Activated naive CD4-positive, alpha-beta T cell treated with anti-CD3 and anti-CD28 coated beads for 36 hours (primary cell): ENCODE data around the gene PPRC1. TPM values are rescaled to one million over a fixed set of nuclear protein-coding genes. Genes with fewer than 3 reads are reported as not detected.

Experiments
- CTCF ChIA-PET: fragments of 350-600 bp; sonication (Branson Sonifier 250); formaldehyde crosslinking; loops from one replicate; lab custom pipeline; 2021; ENCODE audit warnings: antibody characterized with exemption; lab: Charles Lee
- DNase-seq: peaks from one replicate; pipeline ENCODE4 v3.0.0-alpha.2; 2020
- H3K27ac Mint-ChIP-seq: one replicate; pipeline ENCODE4 v1.8.0; 2021; ENCODE audit warnings: mild to moderate bottlenecking, mixed read lengths
- H3K27me3 Mint-ChIP-seq: one replicate; pipeline ENCODE4 v1.8.0; 2021; ENCODE audit warnings: low read depth, mixed read lengths
- H3K36me3 Mint-ChIP-seq: one replicate; pipeline ENCODE4 v1.8.0; 2021; ENCODE audit warnings: low read depth, mixed read lengths
- H3K4me1 Mint-ChIP-seq: one replicate; pipeline ENCODE4 v1.8.0; 2021; ENCODE audit warnings: low read depth, mixed read lengths
- H3K4me3 Mint-ChIP-seq: one replicate; pipeline ENCODE4 v1.8.0; 2021; ENCODE audit warnings: mild to moderate bottlenecking, moderate library complexity, mixed read lengths
- H3K9me3 Mint-ChIP-seq: one replicate; pipeline ENCODE4 v1.8.0; 2021; ENCODE audit warnings: mixed read lengths
- intact Hi-C: fragments of 100-400 bp; cut with micrococcal nuclease; formaldehyde crosslinking; loops from one replicate; pipeline ENCODE4 v1.15.1; 2023
- total RNA-seq, 2 experiments: library from RNA; stranded (reverse); gene quantifications; one replicate each; pipeline ENCODE4 v1.2.3, GENCODE V29; 2021

The PPRC1 gene, protein sequence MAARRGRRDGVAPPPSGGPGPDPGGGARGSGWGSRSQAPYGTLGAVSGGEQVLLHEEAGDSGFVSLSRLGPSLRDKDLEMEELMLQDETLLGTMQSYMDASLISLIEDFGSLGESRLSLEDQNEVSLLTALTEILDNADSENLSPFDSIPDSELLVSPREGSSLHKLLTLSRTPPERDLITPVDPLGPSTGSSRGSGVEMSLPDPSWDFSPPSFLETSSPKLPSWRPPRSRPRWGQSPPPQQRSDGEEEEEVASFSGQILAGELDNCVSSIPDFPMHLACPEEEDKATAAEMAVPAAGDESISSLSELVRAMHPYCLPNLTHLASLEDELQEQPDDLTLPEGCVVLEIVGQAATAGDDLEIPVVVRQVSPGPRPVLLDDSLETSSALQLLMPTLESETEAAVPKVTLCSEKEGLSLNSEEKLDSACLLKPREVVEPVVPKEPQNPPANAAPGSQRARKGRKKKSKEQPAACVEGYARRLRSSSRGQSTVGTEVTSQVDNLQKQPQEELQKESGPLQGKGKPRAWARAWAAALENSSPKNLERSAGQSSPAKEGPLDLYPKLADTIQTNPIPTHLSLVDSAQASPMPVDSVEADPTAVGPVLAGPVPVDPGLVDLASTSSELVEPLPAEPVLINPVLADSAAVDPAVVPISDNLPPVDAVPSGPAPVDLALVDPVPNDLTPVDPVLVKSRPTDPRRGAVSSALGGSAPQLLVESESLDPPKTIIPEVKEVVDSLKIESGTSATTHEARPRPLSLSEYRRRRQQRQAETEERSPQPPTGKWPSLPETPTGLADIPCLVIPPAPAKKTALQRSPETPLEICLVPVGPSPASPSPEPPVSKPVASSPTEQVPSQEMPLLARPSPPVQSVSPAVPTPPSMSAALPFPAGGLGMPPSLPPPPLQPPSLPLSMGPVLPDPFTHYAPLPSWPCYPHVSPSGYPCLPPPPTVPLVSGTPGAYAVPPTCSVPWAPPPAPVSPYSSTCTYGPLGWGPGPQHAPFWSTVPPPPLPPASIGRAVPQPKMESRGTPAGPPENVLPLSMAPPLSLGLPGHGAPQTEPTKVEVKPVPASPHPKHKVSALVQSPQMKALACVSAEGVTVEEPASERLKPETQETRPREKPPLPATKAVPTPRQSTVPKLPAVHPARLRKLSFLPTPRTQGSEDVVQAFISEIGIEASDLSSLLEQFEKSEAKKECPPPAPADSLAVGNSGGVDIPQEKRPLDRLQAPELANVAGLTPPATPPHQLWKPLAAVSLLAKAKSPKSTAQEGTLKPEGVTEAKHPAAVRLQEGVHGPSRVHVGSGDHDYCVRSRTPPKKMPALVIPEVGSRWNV (N-terminal part only)
- 10 to 100 TPM; 54.6 to 55.0 TPM for total RNA-seq

DNA sequence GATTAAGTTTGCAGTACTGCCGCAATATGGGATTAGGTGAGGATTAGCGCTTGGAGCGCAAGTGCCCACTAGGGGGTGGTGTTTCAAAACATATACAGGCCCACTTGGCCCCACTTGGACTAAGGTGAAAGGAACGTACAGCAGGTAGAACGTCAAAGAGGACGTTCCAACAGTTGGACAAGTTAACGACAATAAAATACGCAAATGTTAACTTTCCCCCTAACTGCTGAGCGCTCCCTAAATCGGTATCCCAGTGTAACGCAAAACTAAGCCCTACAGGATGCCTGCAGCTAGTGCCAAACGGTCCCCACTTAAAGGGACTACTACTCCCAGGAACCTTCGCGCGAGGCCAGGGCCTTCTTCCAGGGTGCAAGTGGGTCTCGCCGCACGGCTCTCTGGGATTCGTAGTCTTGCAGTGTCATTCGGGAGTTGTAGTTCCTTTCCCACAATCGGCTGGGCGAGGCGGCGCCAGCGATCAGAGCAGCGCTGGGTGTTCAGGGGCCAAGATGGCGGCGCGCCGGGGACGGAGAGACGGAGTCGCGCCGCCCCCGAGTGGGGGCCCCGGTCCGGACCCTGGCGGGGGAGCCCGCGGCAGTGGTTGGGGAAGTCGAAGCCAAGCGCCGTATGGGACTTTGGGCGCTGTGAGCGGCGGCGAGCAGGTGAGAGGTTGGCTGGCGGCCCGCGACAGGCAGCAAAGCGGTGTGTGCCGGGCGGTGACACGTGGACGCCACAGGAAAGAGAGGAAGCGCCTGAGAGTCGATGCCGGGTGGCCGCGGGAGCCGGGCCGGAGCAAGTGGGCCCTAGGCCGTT, at the start of gene PPRC1:
Gene PPRC1, plus strand, starts transcription at position 478 of the 810 bp plus-strand sequence. Its CDS starts 29 bp downstream, at position 507.
- peaks cover 42% of the 10 kb centered on the region for H3K4me1 Mint-ChIP-seq
- no peaks in the 10 kb centered on the region for H3K27me3 Mint-ChIP-seq
- CTCF ChIA-PET: interaction anchor here (0.6 to 2.5 kb wide), 6 partner anchors 10 to 747 kb away, joined by 3 to 24 read pairs (median 5); partner anchors contain the start of gene NOLC1
- peak; percentile 99 for DNase-seq
- H3K4me3 Mint-ChIP-seq: peak within 1 kb of the TSS; percentile 97
- no peaks in the 10 kb centered on the region for H3K9me3 Mint-ChIP-seq
- peak within 1 kb of the TSS; percentile 96 for H3K27ac Mint-ChIP-seq
- peaks cover 28% of the 10 kb centered on the region for H3K36me3 Mint-ChIP-seq
- intact Hi-C loops: loop anchor here (1.0 to 5.0 kb wide), 13 partner anchors 13 to 780 kb away; partner anchors contain the start of genes ACTR1A, ARL3, BTRC and GBF1

DNA sequence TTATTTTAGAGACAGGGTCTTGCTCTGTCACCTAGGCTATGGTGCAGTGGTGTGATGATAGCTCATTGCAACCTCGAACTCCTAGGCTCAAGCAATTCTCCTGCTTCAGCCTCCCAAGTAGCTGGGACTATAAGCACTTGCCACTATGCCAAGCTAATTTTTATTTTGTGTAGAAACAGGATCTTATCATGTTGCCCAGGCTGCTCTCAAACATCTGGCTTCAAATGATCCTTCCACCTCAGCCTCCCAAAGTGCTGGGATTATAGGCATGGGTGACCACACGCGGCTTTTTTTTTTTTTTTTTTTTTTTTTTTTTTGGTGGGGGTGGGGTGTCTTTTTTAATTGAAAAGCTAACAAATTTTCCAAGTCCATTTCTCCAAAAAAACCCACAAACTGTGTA, 49.3 kb upstream of the PPRC1 start:
- H3K4me3 Mint-ChIP-seq: no peak overlapping the region
- no peaks in the 10 kb centered on the region for H3K4me1 Mint-ChIP-seq

DNA sequence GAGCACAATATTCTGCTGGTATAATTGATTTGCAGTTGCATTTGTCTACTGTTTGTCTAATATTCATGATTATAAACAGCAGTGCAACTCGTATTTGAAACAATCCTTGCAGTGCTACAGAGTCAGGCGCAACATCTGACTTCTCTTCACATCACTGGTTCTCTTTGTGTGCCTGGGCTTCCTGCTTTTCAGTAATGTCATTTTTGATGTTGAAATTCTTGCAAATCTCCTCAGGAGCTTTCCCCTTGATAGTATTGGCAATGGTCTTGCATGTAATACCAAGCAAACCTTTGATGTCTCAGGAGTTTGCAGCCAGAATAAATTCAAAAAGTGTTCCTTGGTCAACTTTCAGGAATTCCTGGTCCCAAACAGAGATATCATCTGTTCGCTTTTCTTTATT, 47.5 kb upstream of the PPRC1 start:
- DNase-seq: no peak
- H3K4me1 Mint-ChIP-seq: no peaks in the 10 kb centered on the region
- no peaks in the 10 kb centered on the region for H3K9me3 Mint-ChIP-seq
- peaks cover 5% of the 10 kb centered on the region for H3K36me3 Mint-ChIP-seq
- intact Hi-C loops: no loop called here
- CTCF ChIA-PET: interaction anchor here (1.7 kb wide), 1 partner anchor 12 kb away, joined by 4 read pairs; no protein-coding TSS in a partner anchor
- no peak overlapping the region for H3K4me3 Mint-ChIP-seq
- no peak overlapping the region for H3K27ac Mint-ChIP-seq
- H3K27me3 Mint-ChIP-seq: no peaks in the 10 kb centered on the region

More for the DNA sequence above, 49.3 kb upstream of the PPRC1 start:
- peaks cover 5% of the 10 kb centered on the region for H3K36me3 Mint-ChIP-seq
- no peak overlapping the region for H3K27ac Mint-ChIP-seq
- intact Hi-C loops: no loop called here
- no peaks in the 10 kb centered on the region for H3K9me3 Mint-ChIP-seq
- no peaks in the 10 kb centered on the region for H3K27me3 Mint-ChIP-seq
- CTCF ChIA-PET: interaction anchor here (0.6 to 4.6 kb wide), 2 partner anchors 11 to 132 kb away, joined by 3 to 37 read pairs; no protein-coding TSS in a partner anchor
- no peak for DNase-seq

DNA sequence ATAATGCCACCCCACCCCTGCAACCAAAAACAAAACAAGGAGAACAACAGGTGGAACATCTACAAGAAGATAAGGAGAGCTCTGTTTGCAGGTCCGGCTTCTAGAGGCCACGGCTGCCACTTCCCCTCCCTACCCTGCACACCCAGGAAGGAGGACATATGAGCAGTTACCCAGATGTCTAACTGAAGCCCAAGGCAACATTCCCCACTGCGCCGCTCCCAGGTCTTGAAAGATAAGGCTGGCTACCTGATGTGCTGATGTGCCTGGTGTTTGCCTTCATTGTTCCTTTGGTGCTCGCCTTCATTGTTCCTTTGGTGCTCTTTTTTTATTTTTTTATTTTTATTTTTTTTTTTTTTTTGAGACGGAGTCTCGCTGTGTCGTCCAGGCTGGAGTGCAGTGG, 46.6 kb upstream of the PPRC1 start:
- DNase-seq: no peak
- intact Hi-C loops: no loop called here
- CTCF ChIA-PET: interaction anchor here (1.7 kb wide), 1 partner anchor 13 kb away, joined by 4 read pairs; no protein-coding TSS in a partner anchor
- Mint-ChIP-seq H3K36me3 (peaks cover 5% of the 10 kb centered on the region), H3K4me3 (no peak overlapping the region), H3K9me3 (no peaks in the 10 kb centered on the region), H3K4me1 (no peaks in the 10 kb centered on the region), H3K27me3 (no peaks in the 10 kb centered on the region), H3K27ac (no peak overlapping the region)

DNA sequence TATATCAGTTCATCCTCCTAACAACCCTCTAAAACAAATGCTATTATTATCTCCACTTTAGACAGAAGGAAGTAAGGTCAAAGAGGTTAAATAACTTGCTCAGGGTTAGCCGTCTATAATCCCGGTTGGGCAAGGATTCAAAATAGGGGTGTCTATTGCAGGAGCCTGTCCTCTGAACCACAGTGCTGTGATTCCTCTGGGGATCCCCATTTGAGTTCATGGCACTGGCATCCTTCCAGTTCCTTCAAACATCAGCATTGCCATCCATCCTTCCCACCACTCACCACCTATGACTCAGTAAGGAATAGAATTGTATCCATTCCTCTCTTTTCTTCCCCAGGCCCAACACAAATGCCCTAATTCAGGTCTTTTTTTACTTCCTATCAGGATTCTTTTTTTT, 42.1 kb upstream of the PPRC1 start:
- CTCF ChIA-PET: no interaction called here
- H3K4me1 Mint-ChIP-seq: no peaks in the 10 kb centered on the region
- H3K9me3 Mint-ChIP-seq: no peaks in the 10 kb centered on the region
- peaks cover 8% of the 10 kb centered on the region for H3K36me3 Mint-ChIP-seq
- H3K4me3 Mint-ChIP-seq: no peak overlapping the region
- no peaks in the 10 kb centered on the region for H3K27me3 Mint-ChIP-seq
- no peak overlapping the region for H3K27ac Mint-ChIP-seq
- DNase-seq: no peak
- intact Hi-C loops: no loop called here

DNA sequence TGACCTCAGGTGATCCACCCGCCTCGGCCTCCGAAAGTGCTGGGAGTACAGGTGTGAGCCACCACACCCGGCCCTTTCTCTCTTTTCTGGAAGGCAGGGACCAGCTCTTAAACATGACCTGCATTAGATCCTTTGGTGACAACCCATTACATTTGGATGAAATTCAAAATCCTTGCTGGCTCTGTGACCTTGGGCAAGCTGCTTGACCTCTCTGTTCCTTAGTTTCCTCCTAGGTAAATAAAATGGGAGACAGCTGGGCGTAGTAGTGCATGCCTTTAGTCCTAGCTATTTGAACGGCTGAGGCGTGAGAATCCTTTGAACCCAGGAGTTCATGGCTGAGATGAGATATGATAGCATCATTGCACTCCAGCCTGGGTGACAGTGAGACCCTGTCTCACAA, 36.4 kb upstream of the PPRC1 start:
- Mint-ChIP-seq H3K9me3 (no peaks in the 10 kb centered on the region), H3K4me1 (no peaks in the 10 kb centered on the region), H3K27me3 (no peaks in the 10 kb centered on the region), H3K4me3 (no peak overlapping the region), H3K27ac (no peak overlapping the region), H3K36me3 (peaks cover 5% of the 10 kb centered on the region)
- CTCF ChIA-PET: interaction anchor here (0.6 kb wide), 1 partner anchor 44 kb away, joined by 3 read pairs; no protein-coding TSS in a partner anchor
- no peak for DNase-seq
- intact Hi-C loops: no loop called here

DNA sequence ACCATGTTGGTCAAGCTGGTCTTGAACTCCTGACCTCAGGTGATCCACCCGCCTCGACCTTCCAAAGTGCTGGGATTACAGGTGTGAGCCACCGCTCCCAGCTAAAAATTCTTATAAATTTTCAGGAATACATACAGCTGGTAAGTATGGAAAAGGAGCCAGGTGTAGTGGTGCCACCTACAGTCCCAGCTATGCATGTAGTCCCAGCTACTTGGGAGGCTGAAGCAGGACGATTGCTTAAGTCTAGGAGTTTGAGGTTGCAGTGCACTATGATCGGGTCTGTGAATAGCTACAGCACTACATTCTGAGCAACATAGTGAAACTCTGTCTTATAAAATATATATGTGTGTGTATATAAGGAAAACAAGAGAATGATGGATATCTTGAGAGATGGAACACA, 31.7 kb upstream of the PPRC1 start:
- no peak overlapping the region for H3K4me3 Mint-ChIP-seq
- no peak overlapping the region for H3K27ac Mint-ChIP-seq
- CTCF ChIA-PET: interaction anchor here (0.7 to 4.4 kb wide), 4 partner anchors 11 to 35 kb away, joined by 3 to 17 read pairs (median 6); partner anchors contain the start of gene HPS6
- peaks cover 5% of the 10 kb centered on the region for H3K4me1 Mint-ChIP-seq
- no peak for DNase-seq
- no peaks in the 10 kb centered on the region for H3K9me3 Mint-ChIP-seq
- intact Hi-C loops: no loop called here
- peaks cover 3% of the 10 kb centered on the region for H3K36me3 Mint-ChIP-seq
- no peaks in the 10 kb centered on the region for H3K27me3 Mint-ChIP-seq

DNA sequence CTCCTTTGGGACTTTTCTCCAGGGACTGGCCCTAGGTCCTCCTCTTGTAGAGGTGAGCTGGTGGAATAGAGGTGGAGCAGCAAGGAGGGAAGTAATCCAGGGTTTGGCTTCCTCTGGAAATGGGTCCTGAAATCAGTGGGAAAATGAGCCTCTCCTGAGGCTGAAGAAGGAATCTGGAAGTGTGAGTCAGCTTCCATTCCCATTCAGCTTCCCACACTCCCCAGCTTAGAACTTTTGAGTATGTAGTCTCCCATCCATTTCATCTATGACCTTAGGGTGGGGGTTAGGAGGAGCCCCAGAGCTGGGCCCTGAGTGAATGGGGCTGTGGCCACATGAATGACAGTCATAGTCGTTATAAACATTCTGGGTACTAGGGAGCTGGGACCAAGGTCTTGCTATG, 30.4 kb upstream of the PPRC1 start:
- Mint-ChIP-seq H3K36me3 (peaks cover 2% of the 10 kb centered on the region), H3K4me3 (no peak overlapping the region), H3K4me1 (peaks cover 8% of the 10 kb centered on the region), H3K27ac (no peak overlapping the region), H3K9me3 (no peaks in the 10 kb centered on the region), H3K27me3 (no peaks in the 10 kb centered on the region)
- CTCF ChIA-PET: interaction anchor here (0.9 to 4.4 kb wide), 3 partner anchors 10 to 37 kb away, joined by 5 to 17 read pairs (median 8); partner anchors contain the start of gene HPS6
- intact Hi-C loops: no loop called here
- no peak for DNase-seq

DNA sequence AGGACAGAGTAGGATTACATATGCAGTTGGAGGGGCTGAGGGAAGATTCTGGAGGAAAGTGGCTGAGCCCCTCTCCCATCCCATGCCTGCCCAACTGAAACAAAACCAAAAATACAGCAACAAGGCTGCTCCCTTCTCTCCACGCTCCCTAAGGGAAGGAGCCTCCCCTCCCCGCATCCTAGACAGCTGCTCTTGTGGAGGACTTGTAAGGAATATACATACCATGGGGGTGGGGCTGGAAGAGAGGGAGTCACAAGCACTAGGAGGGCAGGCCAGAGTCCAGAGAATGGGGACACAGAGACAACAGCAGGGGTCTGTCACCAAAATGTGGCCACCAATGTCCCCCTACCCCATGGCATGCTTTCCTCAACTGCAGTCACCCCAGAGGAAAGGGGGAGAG, 25.8 kb upstream of the PPRC1 start:
- CTCF ChIA-PET: interaction anchor here (1.4 kb wide), 1 partner anchor 34 kb away, joined by 4 read pairs; no protein-coding TSS in a partner anchor
- Mint-ChIP-seq H3K4me1 (peaks cover 8% of the 10 kb centered on the region), H3K4me3 (no peak overlapping the region), H3K27ac (no peak overlapping the region), H3K9me3 (no peaks in the 10 kb centered on the region), H3K27me3 (no peaks in the 10 kb centered on the region), H3K36me3 (peaks cover 12% of the 10 kb centered on the region)
- intact Hi-C loops: no loop called here
- DNase-seq: no peak

DNA sequence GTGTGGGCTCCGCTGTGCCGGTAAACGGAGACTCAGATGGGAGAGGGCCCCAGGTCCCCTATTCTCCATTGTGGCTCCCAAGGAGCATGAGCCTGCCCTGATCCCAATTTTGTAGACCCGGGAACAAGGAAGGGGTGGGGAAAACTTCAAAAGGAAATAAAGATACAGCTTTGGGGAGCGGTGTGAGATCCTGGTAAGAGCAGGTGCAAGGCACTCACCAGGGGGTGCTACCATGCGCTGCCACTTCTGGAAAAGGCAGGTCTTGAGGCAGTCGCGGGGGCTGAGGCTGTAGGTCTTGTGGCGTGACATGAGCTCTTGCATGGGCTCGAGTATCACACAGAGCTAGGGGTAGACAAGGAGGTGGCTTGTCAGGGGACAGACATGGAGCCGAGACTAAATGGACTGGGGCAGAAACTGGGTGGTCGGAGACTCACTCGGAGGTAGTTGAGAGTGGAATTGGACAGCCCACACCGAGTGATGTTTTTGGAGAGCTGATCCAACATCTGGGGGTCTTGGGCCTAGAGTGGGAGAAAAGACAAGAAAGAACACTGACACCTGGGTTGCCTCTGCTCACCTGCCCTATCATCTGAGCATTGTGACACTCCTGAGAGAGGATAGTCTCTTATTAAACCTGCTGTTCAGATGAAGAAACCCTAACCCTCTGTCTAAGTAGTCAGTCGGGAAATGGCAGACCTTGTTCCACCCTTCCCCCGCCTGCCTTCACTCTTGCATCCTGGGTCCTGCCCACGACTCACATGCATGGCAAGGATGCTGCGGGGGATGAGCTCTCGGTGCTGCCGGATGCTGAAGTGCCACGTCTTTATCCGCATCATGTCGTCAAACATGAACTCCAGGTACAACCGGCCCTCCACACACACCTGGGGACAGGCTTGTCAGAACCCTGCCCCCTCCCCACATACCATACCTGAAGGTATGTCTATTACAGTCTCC, 23.4 kb upstream of the PPRC1 start:
- DNase-seq: no peak
- intact Hi-C loops: loop anchor here (5.0 kb wide), 1 partner anchor 412 kb away; the partner anchor contains the start of gene FBXW4
- CTCF ChIA-PET: no interaction called here
- Mint-ChIP-seq H3K36me3 (peaks cover 12% of the 10 kb centered on the region), H3K9me3 (no peaks in the 10 kb centered on the region), H3K27me3 (no peaks in the 10 kb centered on the region), H3K4me3 (no peak overlapping the region), H3K27ac (no peak overlapping the region), H3K4me1 (peaks cover 21% of the 10 kb centered on the region)
